Measurements from ENCODE around the gene KSR1. TPM values are rescaled to one million over a fixed set of nuclear protein-coding genes. Genes with fewer than 3 reads are reported as not detected.

The KSR1 gene
- polyA plus RNA-seq, 1 donor from 2014 or later = 9.2 TPM

- Histone ChIP-seq H2AFZ (ENCODE audit: low read depth, low read length) (no peak overlapping the region), H3K79me2 (replicated peaks; ENCODE audit: insufficient read depth, low read length) (no peaks in the 10 kb centered on the region), H3K4me2 (ENCODE audit: low read length) (no peak overlapping the region)
Observed at GRCh38 chr17:27539152-27539551, 82.9 kb downstream of the KSR1 start.

GRCh38 chr17:27539794-27540317 lies 83.6 kb downstream of the KSR1 start:
- no peaks in the 10 kb centered on the region for H3K36me3 ChIP-seq (ENCODE audit: insufficient read depth, low read length)
- no peak overlapping the region for H3K27ac ChIP-seq (ENCODE audit: low read length)
- H3K79me2 ChIP-seq (replicated peaks; ENCODE audit: insufficient read depth, low read length) = no peaks in the 10 kb centered on the region
- no peak overlapping the region for H3K9ac ChIP-seq (ENCODE audit: low read length)
- H3F3A ChIP-seq (ENCODE audit: insufficient read depth, low read length, poor library complexity, severe bottlenecking) = no peaks in the 10 kb centered on the region
- no peak overlapping the region for H3K4me2 ChIP-seq (ENCODE audit: low read length)
- H3K9me3 ChIP-seq (ENCODE audit: low read length) = no peaks in the 10 kb centered on the region
- H4K20me1 ChIP-seq (ENCODE audit: insufficient read depth) = no peaks in the 10 kb centered on the region
- H2AFZ ChIP-seq (ENCODE audit: low read depth, low read length) = no peak overlapping the region
- no peaks in the 10 kb centered on the region for H3K27me3 ChIP-seq (ENCODE audit: insufficient read depth, low read depth, low read length)
- H3K4me3 ChIP-seq (ENCODE audit: low read length) = no peak overlapping the region
- no peaks in the 10 kb centered on the region for H3K9me2 ChIP-seq (ENCODE audit: insufficient read depth, low read length)
- TF ChIP-seq CTCF (IDR thresholded peaks at IDR 0.05; ENCODE audit: poor library complexity, severe bottlenecking) = no peak
- no peak for TF ChIP-seq REST (IDR thresholded peaks at IDR 0.05; ENCODE audit: borderline replicate concordance)
- no peak for TF ChIP-seq POLR2AphosphoS5 (IDR thresholded peaks at IDR 0.05)
- TF ChIP-seq TAF1 (IDR thresholded peaks at IDR 0.05; ENCODE audit: low read depth) = no peak
- TF ChIP-seq SMC3 (conservative IDR thresholded peaks at IDR 0.05; ENCODE audit: poor library complexity) = no peak
- no peak for TF ChIP-seq EP300 (conservative IDR thresholded peaks at IDR 0.05; ENCODE audit: poor library complexity, severe bottlenecking)

More at GRCh38 chr17:27539152-27539551, 82.9 kb downstream of the KSR1 start:
- H4K20me1 ChIP-seq (ENCODE audit: insufficient read depth) = no peaks in the 10 kb centered on the region
- H3K9me2 ChIP-seq (ENCODE audit: insufficient read depth, low read length) = no peaks in the 10 kb centered on the region
- H3K9ac ChIP-seq (ENCODE audit: low read length) = no peak overlapping the region
- TF ChIP-seq EP300 (conservative IDR thresholded peaks at IDR 0.05; ENCODE audit: poor library complexity, severe bottlenecking) (no peak), EZH2 (IDR thresholded peaks at IDR 0.05; ENCODE audit: borderline replicate concordance, insufficient read depth, low read length, poor library complexity, severe bottlenecking) (no peak), RAD21 (conservative IDR thresholded peaks at IDR 0.05) (no peak), REST (IDR thresholded peaks at IDR 0.05; ENCODE audit: borderline replicate concordance) (no peak), MXI1 (conservative IDR thresholded peaks at IDR 0.05; ENCODE audit: poor library complexity, severe bottlenecking) (no peak), TAF1 (IDR thresholded peaks at IDR 0.05; ENCODE audit: low read depth) (no peak), CTCF (IDR thresholded peaks at IDR 0.05; ENCODE audit: poor library complexity, severe bottlenecking) (no peak), POLR2AphosphoS5 (IDR thresholded peaks at IDR 0.05) (no peak), SMC3 (conservative IDR thresholded peaks at IDR 0.05; ENCODE audit: poor library complexity) (no peak)
- no peaks in the 10 kb centered on the region for H3F3A ChIP-seq (ENCODE audit: insufficient read depth, low read length, poor library complexity, severe bottlenecking)
- no peaks in the 10 kb centered on the region for H3K9me3 ChIP-seq (ENCODE audit: low read length)
- no peak overlapping the region for H3K27ac ChIP-seq (ENCODE audit: low read length)
- H3K27me3 ChIP-seq (ENCODE audit: insufficient read depth, low read depth, low read length) = no peaks in the 10 kb centered on the region
- no peaks in the 10 kb centered on the region for H3K36me3 ChIP-seq (ENCODE audit: insufficient read depth, low read length)
- H3K4me3 ChIP-seq (ENCODE audit: low read length) = no peak overlapping the region
